Thoracic aorta (tissue), 2 donors: Measurements from ENCODE around the gene RSPH10B. TPM values are rescaled to one million over a fixed set of nuclear protein-coding genes. Genes with fewer than 3 reads are reported as not detected.
"Not testable (repeated sequence)": the region's sequence is repeated elsewhere in the genome, so short reads cannot be mapped to it uniquely, and the experiment has no call there.

Experiments
- ATAC-seq: fragments of 150-250 bp; one replicate; pipeline ENCODE4 v1.8.0; 2017; ENCODE audit warnings: low read depth; ENCODE audit not compliant: insufficient number of reproducible peaks, low FRiP score
- DNase-seq: peaks from one replicate; pipeline ENCODE4 v3.0.0-alpha.2; 2020; ENCODE audit warnings: low spot score
- H3K27ac ChIP-seq, 2 donors: fragments of 200-600 bp; sonication (generic); 1 replicate in 1 of 2; 2 replicates in 1 of 2; pipeline ENCODE4 v1.5.1; 2016; ENCODE audit warnings: mild to moderate bottlenecking in 2 of 2, moderate library complexity in 2 of 2
- H3K27me3 ChIP-seq: fragments of 200-600 bp; sonication (generic); replicated peaks from 2 replicates; pipeline ENCODE4 v1.6.0; 2016; ENCODE audit warnings: mild to moderate bottlenecking; ENCODE audit not compliant: insufficient read depth
- H3K36me3 ChIP-seq: fragments of 200-600 bp; sonication (generic); one replicate; pipeline ENCODE4 v1.5.1; 2016
- H3K4me1 ChIP-seq, 2 donors: fragments of 200-600 bp; sonication (generic); 1 replicate in 1 of 2; 2 replicates in 1 of 2; pipeline versions ENCODE4 v1.5.1 to v1.6.0; 2016; ENCODE audit warnings: low read depth in 2 of 2, mild to moderate bottlenecking in 1 of 2; ENCODE audit not compliant: control insufficient read depth in 1 of 2
- H3K4me3 ChIP-seq: fragments of 200-600 bp; sonication (generic); 2 replicates; pipeline ENCODE4 v1.5.1; 2016; ENCODE audit warnings: mild to moderate bottlenecking
- H3K9me3 ChIP-seq: fragments of 200-600 bp; sonication (generic); 2 replicates; pipeline ENCODE4 v1.5.1; 2016
- total RNA-seq, 2 donors: library from RNA; depleted of rRNA; stranded (reverse); fragments of >200 nt; gene quantifications; one replicate each; pipeline versions ENCODE4 v1.1.0 to v1.2.3, GENCODE V29; 2016
- TF ChIP-seq, protein P1 (sequence below): fragments of 200-600 bp; sonication (generic); IDR thresholded peaks from one replicate; pipeline ENCODE4 v1.5.1; 2019; ENCODE audit warnings: antibody characterized with exemption

Gene RSPH10B
- total RNA-seq, 2 donors from 2014 or later: 0.14 TPM; not detected in 1

DNA sequence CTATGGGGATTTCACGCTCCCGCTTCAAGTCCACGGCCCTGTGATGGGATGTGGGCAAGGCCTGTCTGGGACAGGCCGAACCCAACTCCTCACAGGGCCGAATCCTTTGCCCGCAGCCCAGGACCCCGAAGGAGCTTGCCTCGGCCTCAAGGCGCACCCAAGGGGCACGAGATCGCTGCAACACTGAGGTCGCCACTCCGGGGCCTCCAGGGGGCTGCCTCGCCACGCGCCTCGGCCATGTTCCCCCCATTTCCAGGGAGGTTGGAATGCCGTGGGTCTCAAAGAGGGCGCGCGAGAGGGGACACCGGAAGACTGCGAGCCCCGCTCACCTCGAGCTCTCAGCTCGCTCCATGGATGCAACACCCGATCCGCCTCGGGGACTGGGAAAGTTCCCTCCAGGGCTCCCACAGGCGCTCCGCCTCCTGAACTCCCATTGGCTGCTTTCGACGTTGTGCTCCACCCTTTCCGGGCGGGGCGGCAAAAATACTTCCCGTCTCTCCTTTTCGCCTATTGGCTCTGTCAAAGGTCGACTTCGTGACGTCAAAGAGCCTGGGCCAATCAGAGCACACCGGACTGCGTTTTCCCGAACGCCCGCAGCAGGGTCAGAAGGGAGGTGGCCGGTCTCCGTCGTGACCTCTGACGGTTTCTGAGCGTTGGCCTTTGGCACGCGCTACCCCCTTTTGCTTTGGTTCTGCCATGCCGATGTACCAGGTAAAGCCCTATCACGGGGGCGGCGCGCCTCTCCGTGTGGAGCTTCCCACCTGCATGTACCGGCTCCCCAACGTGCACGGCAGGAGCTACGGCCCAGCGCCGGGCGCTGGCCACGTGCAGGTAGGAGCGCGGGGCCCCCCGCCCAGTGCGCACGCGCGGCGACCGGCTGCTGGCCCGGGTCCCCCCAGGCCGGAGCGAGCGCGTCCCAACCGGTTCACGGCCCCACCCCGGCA lies 38.5 kb upstream of the RSPH10B start, which contains the start of the genes AIMP2 and PMS2:
AIMP2 (plus strand) TSS at position 605 of the 944 bp plus-strand sequence; CDS start at position 697, 92 bp downstream.
PMS2 (minus strand) TSS at position 382 of the 944 bp plus-strand sequence; CDS start at position 352, 30 bp downstream.
- peaks cover 7% of the 10 kb centered on the region for H3K36me3 ChIP-seq
- H3K9me3 ChIP-seq: no peaks in the 10 kb centered on the region
- peaks cover 9 to 16% of the 10 kb centered on the region in 2 donors for H3K4me1 ChIP-seq
- TF ChIP-seq, protein P1, sequence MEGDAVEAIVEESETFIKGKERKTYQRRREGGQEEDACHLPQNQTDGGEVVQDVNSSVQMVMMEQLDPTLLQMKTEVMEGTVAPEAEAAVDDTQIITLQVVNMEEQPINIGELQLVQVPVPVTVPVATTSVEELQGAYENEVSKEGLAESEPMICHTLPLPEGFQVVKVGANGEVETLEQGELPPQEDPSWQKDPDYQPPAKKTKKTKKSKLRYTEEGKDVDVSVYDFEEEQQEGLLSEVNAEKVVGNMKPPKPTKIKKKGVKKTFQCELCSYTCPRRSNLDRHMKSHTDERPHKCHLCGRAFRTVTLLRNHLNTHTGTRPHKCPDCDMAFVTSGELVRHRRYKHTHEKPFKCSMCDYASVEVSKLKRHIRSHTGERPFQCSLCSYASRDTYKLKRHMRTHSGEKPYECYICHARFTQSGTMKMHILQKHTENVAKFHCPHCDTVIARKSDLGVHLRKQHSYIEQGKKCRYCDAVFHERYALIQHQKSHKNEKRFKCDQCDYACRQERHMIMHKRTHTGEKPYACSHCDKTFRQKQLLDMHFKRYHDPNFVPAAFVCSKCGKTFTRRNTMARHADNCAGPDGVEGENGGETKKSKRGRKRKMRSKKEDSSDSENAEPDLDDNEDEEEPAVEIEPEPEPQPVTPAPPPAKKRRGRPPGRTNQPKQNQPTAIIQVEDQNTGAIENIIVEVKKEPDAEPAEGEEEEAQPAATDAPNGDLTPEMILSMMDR: no peak
- H3K27me3 ChIP-seq: no peaks in the 10 kb centered on the region
- ATAC-seq (peak; percentile 99), DNase-seq (peak; percentile 98)
- H3K4me3 ChIP-seq: peak within 1 kb of the TSS; percentile 88
- H3K27ac ChIP-seq: peak within 1 kb of the TSS; percentile 80 to 92

DNA sequence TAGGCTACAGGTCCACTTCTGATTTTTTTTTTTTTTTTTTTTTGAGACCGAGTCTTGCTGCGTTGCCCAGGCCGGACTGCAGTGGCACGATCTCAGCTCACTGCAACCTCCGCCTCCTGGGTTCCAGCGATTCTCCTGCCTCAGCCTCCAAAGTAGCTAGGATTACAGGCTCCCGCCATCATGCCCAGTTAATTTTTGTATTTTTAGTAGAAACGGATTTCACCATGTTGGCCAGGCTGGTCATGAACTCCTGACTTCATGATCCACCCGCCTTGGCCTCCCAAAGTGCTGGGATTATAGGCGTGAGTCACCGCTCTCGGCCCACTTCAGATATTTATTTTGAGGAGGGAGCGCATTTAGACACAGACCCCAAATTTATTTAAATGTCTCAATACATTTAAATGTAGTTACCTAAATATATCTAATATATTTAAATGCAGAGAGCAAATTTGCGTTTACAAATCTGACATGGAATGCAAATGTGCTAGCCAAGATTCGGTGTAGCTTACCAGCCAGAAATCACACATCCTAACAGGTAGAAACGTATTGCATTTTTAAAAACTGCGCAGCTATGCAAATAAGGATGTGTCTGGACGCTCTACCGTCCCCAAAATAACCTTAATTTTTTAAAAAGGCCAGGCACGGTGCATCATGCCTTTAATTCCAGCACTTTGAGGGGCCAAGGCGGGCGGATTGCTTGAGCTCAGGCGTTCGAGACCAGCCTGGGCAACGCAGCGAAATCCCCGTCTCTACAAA lies 37.5 kb upstream of the RSPH10B start:
- not testable (repeated sequence) for H3K27me3 ChIP-seq, H3K9me3 ChIP-seq, H3K36me3 ChIP-seq, DNase-seq, ATAC-seq
- Histone ChIP-seq H3K4me1 (peaks cover 9 to 16% of the 10 kb centered on the region in 2 donors), H3K4me3 (peak overlapping the region; percentile 88), H3K27ac (peak overlapping the region in 1 of 2 donors; percentile 82)

DNA sequence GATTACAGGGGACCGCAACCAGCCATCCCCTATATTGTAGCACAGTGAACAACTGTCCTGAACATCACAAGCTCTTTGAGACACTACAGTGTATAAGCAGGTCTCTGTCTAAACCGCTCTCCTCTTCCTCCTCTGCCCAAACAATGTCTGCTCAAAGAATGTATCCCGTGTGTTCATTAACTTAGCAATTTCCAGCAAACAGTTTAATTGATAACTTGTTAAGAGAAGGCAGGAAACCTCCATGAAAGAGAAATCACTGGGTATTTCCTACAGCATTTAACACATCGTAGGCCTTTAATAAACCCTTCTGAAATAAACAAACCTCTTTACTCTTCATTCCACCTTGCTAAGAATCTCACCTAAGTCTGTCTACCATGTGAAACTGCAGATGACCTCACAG lies 36.9 kb upstream of the RSPH10B start:
- Histone ChIP-seq H3K27ac (no peak overlapping the region), H3K4me3 (no peak overlapping the region), H3K27me3 (no peaks in the 10 kb centered on the region), H3K36me3 (peaks cover 13% of the 10 kb centered on the region), H3K4me1 (peaks cover 9 to 16% of the 10 kb centered on the region in 2 donors), H3K9me3 (no peaks in the 10 kb centered on the region)
- DNase-seq (no peak), ATAC-seq (no peak)
- TF ChIP-seq, protein P1: no peak

DNA sequence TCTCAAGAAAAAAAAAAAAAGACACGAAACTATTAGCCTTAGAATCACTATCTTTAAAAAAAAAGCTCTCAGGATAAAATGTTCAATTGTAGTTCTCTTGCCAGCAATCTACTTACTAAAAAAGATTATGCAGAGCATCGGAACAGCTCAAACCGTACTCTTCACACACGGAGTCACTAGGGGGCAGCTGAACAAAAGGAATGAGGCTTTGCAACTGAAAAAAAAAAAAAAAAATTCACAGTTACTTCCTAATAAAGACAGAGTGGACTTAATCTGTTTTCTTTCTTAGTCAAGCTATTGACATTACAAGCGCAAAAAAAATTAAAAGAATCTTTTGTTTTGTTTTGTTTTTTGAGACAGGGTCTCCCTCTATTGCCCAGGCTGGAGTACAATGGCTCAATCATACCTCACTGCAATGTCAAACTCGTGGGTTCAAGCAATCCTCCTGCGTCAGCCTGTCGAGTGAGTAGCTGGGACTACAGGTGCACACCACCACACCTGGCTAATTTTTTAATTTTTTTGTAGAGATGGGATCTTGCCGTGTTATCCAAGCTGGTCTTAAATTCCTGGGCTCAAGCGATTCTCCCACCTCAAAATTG lies 26.8 kb upstream of the RSPH10B start:
- Histone ChIP-seq H3K4me3 (no peak overlapping the region), H3K27ac (peak overlapping the region; percentile 42 to 49), H3K27me3 (no peaks in the 10 kb centered on the region), H3K4me1 (no peaks in the 10 kb centered on the region), H3K9me3 (no peaks in the 10 kb centered on the region), H3K36me3 (peaks cover 19% of the 10 kb centered on the region)
- DNase-seq (peak; percentile 16), ATAC-seq (peak; percentile 43)
- TF ChIP-seq, protein P1: peak; percentile 52

DNA sequence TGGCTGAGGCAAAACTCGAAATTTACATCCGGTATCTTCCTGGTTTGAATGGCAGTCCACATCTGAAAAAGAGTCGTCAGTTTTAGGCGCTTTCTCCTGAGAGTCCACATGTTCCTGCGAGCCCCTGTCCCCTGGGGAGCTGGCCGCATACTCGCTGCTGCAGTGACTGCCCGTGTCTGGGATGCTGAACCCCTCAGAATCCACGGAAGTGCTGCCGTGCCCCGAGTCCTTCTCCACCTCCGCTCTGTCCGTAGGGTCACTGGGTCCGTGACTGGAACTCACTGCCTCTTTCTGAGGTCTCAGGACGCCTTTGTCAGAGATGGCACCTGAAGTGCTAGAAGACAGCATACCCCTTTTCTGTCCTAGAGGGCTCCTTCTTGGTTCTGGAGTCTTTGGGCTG lies 16.6 kb upstream of the RSPH10B start:
- not testable (repeated sequence) for H3K36me3 ChIP-seq, H3K4me1 ChIP-seq, H3K4me3 ChIP-seq, DNase-seq, H3K9me3 ChIP-seq, H3K27me3 ChIP-seq, ATAC-seq, H3K27ac ChIP-seq

DNA sequence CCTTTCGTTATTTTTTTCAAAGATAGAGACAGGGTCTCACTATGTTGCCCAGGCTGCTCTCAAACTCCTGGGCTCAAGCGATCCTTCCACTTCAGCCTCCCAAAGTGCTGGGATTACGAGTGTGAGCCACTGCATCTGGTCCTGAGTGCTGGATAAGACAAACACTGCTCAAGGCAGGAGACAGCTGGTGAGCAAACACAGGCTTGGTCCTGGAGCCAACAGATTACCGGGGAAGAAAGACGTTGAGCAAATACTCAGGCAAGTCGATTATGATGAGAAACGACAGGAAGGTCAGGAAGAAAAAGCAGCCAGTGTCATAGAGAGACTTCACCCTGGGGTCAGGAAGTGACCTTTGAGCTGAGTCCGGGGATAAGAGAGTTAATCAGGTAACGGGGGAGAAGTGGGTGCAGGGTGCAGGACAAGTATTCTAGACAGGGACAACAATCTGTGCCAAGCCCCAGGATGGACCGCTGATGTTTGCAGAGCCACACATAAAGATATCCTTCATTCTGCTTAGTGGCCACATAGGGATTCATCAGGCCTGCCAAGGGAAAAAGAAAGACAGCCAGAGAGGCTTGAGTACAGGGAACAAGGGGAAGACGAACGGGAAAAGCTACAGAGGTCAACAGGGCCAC lies 9.3 kb upstream of the RSPH10B start:
- not testable (repeated sequence) for H3K9me3 ChIP-seq, H3K27ac ChIP-seq, ATAC-seq, H3K27me3 ChIP-seq, H3K4me3 ChIP-seq, H3K4me1 ChIP-seq, H3K36me3 ChIP-seq, DNase-seq

DNA sequence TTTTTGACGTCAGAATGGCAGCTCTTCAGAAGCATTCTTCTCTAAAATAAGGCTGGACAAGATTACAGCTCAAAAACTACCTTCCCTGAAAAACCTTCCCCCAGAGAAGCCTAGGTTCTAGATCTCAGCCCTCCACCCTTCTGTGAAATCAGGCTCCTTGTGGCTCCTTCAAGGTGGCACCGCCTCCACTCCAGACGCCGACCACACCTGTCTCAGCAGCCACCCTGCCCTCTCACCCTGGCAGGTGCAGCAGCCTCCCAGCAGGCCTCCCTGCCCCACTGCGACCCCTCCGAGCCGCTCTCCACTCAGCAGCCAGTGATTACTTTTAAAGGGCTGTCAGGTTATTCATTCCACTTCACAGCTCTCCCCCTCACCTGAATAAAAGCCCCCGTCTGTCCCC lies 3.1 kb upstream of the RSPH10B start:
- not testable (repeated sequence) for H3K9me3 ChIP-seq, H3K27me3 ChIP-seq, H3K27ac ChIP-seq, H3K36me3 ChIP-seq, H3K4me3 ChIP-seq, H3K4me1 ChIP-seq, ATAC-seq, DNase-seq

DNA sequence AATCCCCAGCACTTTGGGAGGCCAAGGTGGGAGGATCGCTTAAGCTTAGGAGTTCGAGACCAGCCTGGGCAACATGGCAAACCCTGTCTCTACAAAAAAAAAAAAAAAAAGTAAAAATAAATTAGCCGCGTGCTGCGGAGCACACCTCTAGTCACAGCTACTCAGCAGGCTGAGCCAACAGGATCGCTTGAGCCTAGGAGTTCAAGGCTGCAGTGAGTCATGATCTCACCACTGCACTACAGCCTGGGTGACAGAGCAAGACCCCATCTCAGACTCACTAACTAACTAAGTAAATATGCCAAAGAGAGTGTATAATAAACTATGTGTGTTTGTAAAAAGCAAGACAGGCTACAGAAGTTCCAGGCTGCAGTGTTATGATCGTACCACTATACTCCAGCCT lies 6.7 kb downstream of the RSPH10B start:
- not testable (repeated sequence) for H3K9me3 ChIP-seq, H3K27me3 ChIP-seq, H3K36me3 ChIP-seq, DNase-seq, H3K4me3 ChIP-seq, H3K4me1 ChIP-seq, H3K27ac ChIP-seq, ATAC-seq
